HCT116 (cell line): Measurements from ENCODE around the gene PTPN4. TPM values are rescaled to one million over a fixed set of nuclear protein-coding genes. Genes with fewer than 3 reads are reported as not detected.

Experiments used
- ATAC-seq: fragments of 200-7000 bp; cut with Tn5 transposase; 2 replicates; pipeline ENCODE4 v1.9.1; 2020; ENCODE audit warnings: mild to moderate bottlenecking, moderate library complexity
- BruUV-seq: library from RNA; stranded (reverse); fragments of 400-500 nt; replicated peaks from 2 replicates; lab custom pipeline; 2021; lab: Mats Ljungman, UMichigan
- CTCF ChIA-PET: fragments of 300-600 bp; sonication (Branson Sonifier 250); formaldehyde crosslinking; loops from one replicate; lab custom pipeline; 2021; ENCODE audit warnings: antibody characterized with exemption; lab: Charles Lee
- POLR2A ChIA-PET: fragments of 300-600, 350-600 bp; sonication (Branson Sonifier 250); formaldehyde crosslinking; loops from one replicate; lab custom pipeline; 2021; ENCODE audit warnings: antibody characterized with exemption; lab: Charles Lee
- RAD21 ChIA-PET, 2 experiments: fragments of 300-600 bp; sonication (Branson Sonifier 250); formaldehyde crosslinking; loops; one replicate each; lab custom pipeline; 2023; ENCODE audit warnings: low total read pairs in 2 of 2; ENCODE audit not compliant: uncharacterized antibody in 2 of 2, unreplicated experiment in 2 of 2, low non-redundant PET in 1 of 2; lab: Charles Lee
- DNase-seq: peaks from one replicate; pipeline ENCODE4 v3.0.0-alpha.2; 2010; ENCODE audit warnings: low read depth, low spot score
- H2AFZ ChIP-seq: fragments of 200-600 bp; shearing (Covaris generic), sonication (generic); 2 replicates; pipeline ENCODE4 v1.6.1; 2017; ENCODE audit warnings: low read depth, mixed run types, mixed read lengths, antibody characterized with exemption, low read length; ENCODE audit not compliant: poor library complexity, severe bottlenecking
- H3K27ac ChIP-seq: 2 replicates; pipeline ENCODE4 v1.5.1; 2012; ENCODE audit warnings: low read depth, low read length
- H3K27me3 ChIP-seq: fragments of 200-600 bp; sonication (generic); 2 replicates; pipeline ENCODE4 v1.6.1; 2016; ENCODE audit warnings: mixed run types, low read length, mixed read lengths; ENCODE audit not compliant: insufficient read depth
- H3K36me3 ChIP-seq, 2 experiments: fragments of 200-500 bp in 1 of 2; fragments of 200-600 bp in 1 of 2; sonication (Bioruptor generic) in 1 of 2; sonication (generic) in 1 of 2; 2 replicates each; pipeline versions ENCODE4 v1.5.1 to v1.6.1; 2014 to 2016; ENCODE audit warnings: low read length in 2 of 2, inconsistent platforms in 1 of 2, mixed read lengths in 1 of 2, mixed run types in 1 of 2; ENCODE audit not compliant: insufficient read depth in 2 of 2, control insufficient read depth in 1 of 2
- H3K4me1 ChIP-seq, 2 experiments: fragments of 200-600 bp in 1 of 2; sonication (generic) in 1 of 2; 2 replicates each; pipeline versions ENCODE4 v1.5.1 to v1.6.1; 2012 to 2017; ENCODE audit warnings: low read length in 2 of 2, inconsistent platforms in 1 of 2, mild to moderate bottlenecking in 1 of 2, mixed read lengths in 1 of 2, mixed run types in 1 of 2, moderate library complexity in 1 of 2; ENCODE audit not compliant: insufficient read depth in 2 of 2, control insufficient read depth in 1 of 2
- H3K4me2 ChIP-seq: fragments of 200-600 bp; sonication (generic); 2 replicates; pipeline ENCODE4 v1.6.1; 2017; ENCODE audit warnings: mixed run types, low read length, mixed read lengths
- H3K4me3 ChIP-seq, 2 experiments: fragments of 200-600 bp in 1 of 2; sonication (generic) in 1 of 2; replicated peaks in 1 of 2; 2 replicates each; pipeline ENCODE4 v1.5.1; 2011 to 2016; ENCODE audit warnings: low read length in 2 of 2, control low read depth in 1 of 2, low read depth in 1 of 2, mild to moderate bottlenecking in 1 of 2, mixed read lengths in 1 of 2, mixed run types in 1 of 2
- H3K79me2 ChIP-seq: fragments of 200-600 bp; sonication (generic); 2 replicates; pipeline ENCODE4 v1.6.1; 2017; ENCODE audit warnings: mild to moderate bottlenecking, mixed run types, low read length, moderate library complexity, mixed read lengths; ENCODE audit not compliant: insufficient read depth
- H3K9ac ChIP-seq: fragments of 200-600 bp; sonication (generic); 2 replicates; pipeline ENCODE4 v1.6.1; 2016; ENCODE audit warnings: low read length, mixed read lengths
- H3K9me2 ChIP-seq: fragments of 200-600 bp; sonication (generic), shearing (Covaris generic); 2 replicates; pipeline ENCODE4 v1.6.1; 2017; ENCODE audit warnings: mixed run types, mild to moderate bottlenecking, moderate library complexity; ENCODE audit not compliant: insufficient read depth
- H3K9me3 ChIP-seq, 2 experiments: fragments of 200-500 bp in 1 of 2; fragments of 200-600 bp in 1 of 2; sonication (Bioruptor generic) in 1 of 2; sonication (generic) in 1 of 2; 2 replicates each; pipeline ENCODE4 v1.6.1; 2014 to 2017; ENCODE audit warnings: low read length in 2 of 2, mixed read lengths in 2 of 2, inconsistent platforms in 1 of 2, low read depth in 1 of 2, mild to moderate bottlenecking in 1 of 2, mixed run types in 1 of 2, moderate library complexity in 1 of 2; ENCODE audit not compliant: control insufficient read depth in 1 of 2, insufficient read depth in 1 of 2
- H4K20me1 ChIP-seq: fragments of 200-600 bp; sonication (generic), shearing (Covaris generic); 2 replicates; pipeline ENCODE4 v1.6.1; 2017; ENCODE audit warnings: mixed run types, mild to moderate bottlenecking, moderate library complexity; ENCODE audit not compliant: insufficient read depth
- ATF3 ChIP-seq: IDR thresholded peaks from 2 replicates; pipeline ENCODE4 v1.6.1; 2012
- CBX3 ChIP-seq: IDR thresholded peaks from 2 replicates; pipeline ENCODE4 v1.6.1; 2012; ENCODE audit warnings: low read depth
- ELF1 ChIP-seq: IDR thresholded peaks from 2 replicates; pipeline ENCODE4 v1.6.1; 2012; ENCODE audit warnings: low read depth, borderline replicate concordance
- FOSL1 ChIP-seq: IDR thresholded peaks from 2 replicates; pipeline ENCODE4 v1.6.1; 2012; ENCODE audit warnings: low read depth
- JUND ChIP-seq: IDR thresholded peaks from 2 replicates; pipeline ENCODE4 v1.6.1; 2012
- POLR2A ChIP-seq: IDR thresholded peaks from 2 replicates; pipeline ENCODE4 v1.7.0; 2011; ENCODE audit warnings: borderline replicate concordance; ENCODE audit not compliant: insufficient read depth, insufficient read length; ENCODE audit errors: extremely low read depth
- POLR2AphosphoS5 ChIP-seq: IDR thresholded peaks from 2 replicates; pipeline ENCODE4 v1.6.1; 2011; ENCODE audit warnings: mild to moderate bottlenecking, low read depth, low read length, moderate library complexity
- RAD21 ChIP-seq: IDR thresholded peaks from 2 replicates; pipeline ENCODE4 v1.6.1; 2012; ENCODE audit warnings: low read depth, mild to moderate bottlenecking
- SIN3A ChIP-seq: IDR thresholded peaks from 2 replicates; pipeline ENCODE4 v1.6.1; 2012; ENCODE audit warnings: low read depth
- SRF ChIP-seq: IDR thresholded peaks from 2 replicates; pipeline ENCODE4 v1.6.1; 2012; ENCODE audit warnings: low read depth
- ZNF274 ChIP-seq: fragments of 200-500 bp; sonication (Bioruptor generic); IDR thresholded peaks from 2 replicates; pipeline ENCODE4 v1.6.1; 2014; ENCODE audit warnings: mild to moderate bottlenecking, low read depth, low read length, inconsistent platforms
- intact Hi-C: fragments of 100-400 bp; cut with micrococcal nuclease; formaldehyde crosslinking; loops from 2 replicates; pipeline ENCODE4 v1.10.0; 2022
- total RNA-seq: library from RNA; stranded (reverse); gene quantifications from one replicate; pipeline ENCODE4 v1.2.1, GENCODE V29; 2021; ENCODE audit not compliant: unreplicated experiment
- TF ChIP-seq, protein P1 (sequence below), 3 experiments: fragments of 200-600 bp in 1 of 3; sonication (generic) in 1 of 3; IDR thresholded peaks in 2 of 3; conservative IDR thresholded peaks in 1 of 3; 2 replicates each; pipeline ENCODE4 v1.5.1; 2012 to 2017; ENCODE audit warnings: low read depth in 2 of 3, low read length in 2 of 3, antibody characterized with exemption in 1 of 3, borderline replicate concordance in 1 of 3, control low read depth in 1 of 3, mild to moderate bottlenecking in 1 of 3, mixed read lengths in 1 of 3, mixed run types in 1 of 3, moderate library complexity in 1 of 3; ENCODE audit not compliant: insufficient read depth in 1 of 3

The PTPN4 gene
- total RNA-seq, 1 experiment from 2014 or later, result 38.4 TPM

GRCh38 chr2:119727493-119727892, 32.2 kb upstream of the PTPN4 start:
- no peak overlapping the region for H3K4me2 ChIP-seq
- RAD21 ChIA-PET, result no interaction called here
- POLR2A ChIA-PET, result no interaction called here
- H3K9me3 ChIP-seq, result no peaks in the 10 kb centered on the region
- no peaks in the 10 kb centered on the region for H3K79me2 ChIP-seq
- CTCF ChIA-PET, result no interaction called here
- no peak overlapping the region for H2AFZ ChIP-seq
- H3K27ac ChIP-seq, result no peak overlapping the region
- DNase-seq (no peak), ATAC-seq (no peak)
- no peaks in the 10 kb centered on the region for H3K27me3 ChIP-seq
- TF ChIP-seq SRF, result no peak
- TF ChIP-seq ELF1, result no peak
- no peak for TF ChIP-seq JUND
- TF ChIP-seq POLR2A, result no peak
- no peak for TF ChIP-seq CBX3
- no peak for TF ChIP-seq ZNF274
- no peak for TF ChIP-seq ATF3
- TF ChIP-seq FOSL1, result no peak
- no peak for TF ChIP-seq SIN3A
- TF ChIP-seq, protein P1, sequence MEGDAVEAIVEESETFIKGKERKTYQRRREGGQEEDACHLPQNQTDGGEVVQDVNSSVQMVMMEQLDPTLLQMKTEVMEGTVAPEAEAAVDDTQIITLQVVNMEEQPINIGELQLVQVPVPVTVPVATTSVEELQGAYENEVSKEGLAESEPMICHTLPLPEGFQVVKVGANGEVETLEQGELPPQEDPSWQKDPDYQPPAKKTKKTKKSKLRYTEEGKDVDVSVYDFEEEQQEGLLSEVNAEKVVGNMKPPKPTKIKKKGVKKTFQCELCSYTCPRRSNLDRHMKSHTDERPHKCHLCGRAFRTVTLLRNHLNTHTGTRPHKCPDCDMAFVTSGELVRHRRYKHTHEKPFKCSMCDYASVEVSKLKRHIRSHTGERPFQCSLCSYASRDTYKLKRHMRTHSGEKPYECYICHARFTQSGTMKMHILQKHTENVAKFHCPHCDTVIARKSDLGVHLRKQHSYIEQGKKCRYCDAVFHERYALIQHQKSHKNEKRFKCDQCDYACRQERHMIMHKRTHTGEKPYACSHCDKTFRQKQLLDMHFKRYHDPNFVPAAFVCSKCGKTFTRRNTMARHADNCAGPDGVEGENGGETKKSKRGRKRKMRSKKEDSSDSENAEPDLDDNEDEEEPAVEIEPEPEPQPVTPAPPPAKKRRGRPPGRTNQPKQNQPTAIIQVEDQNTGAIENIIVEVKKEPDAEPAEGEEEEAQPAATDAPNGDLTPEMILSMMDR (IDR thresholded peaks at IDR 0.05 in 2 of 3, conservative IDR thresholded peaks at IDR 0.05 in 1 of 3; ENCODE audit: borderline replicate concordance in 1 of 3, insufficient read depth in 1 of 3, low read depth in 2 of 3, low read length in 2 of 3), result no peak
- no peak for TF ChIP-seq RAD21
- TF ChIP-seq POLR2AphosphoS5, result no peak
- no peaks in the 10 kb centered on the region for H4K20me1 ChIP-seq
- H3K9ac ChIP-seq, result no peak overlapping the region
- intact Hi-C loops, result no loop called here
- H3K9me2 ChIP-seq, result no peaks in the 10 kb centered on the region
- H3K4me1 ChIP-seq, result no peaks in the 10 kb centered on the region
- no peaks in the 10 kb centered on the region for H3K36me3 ChIP-seq
- H3K4me3 ChIP-seq, result no peak overlapping the region
- no TSS peak for BruUV-seq
